RWPE2 (cell line): ENCODE measurements around the gene TPCN2.

Experiments
- ATAC-seq: fragments of 200-7000 bp; cut with Tn5 transposase; 3 replicates; pipeline ENCODE4 v1.9.1; 2021; ENCODE audit warnings: low read depth
- DNase-seq: peaks from one replicate; pipeline ENCODE4 v3.0.0-alpha.2; 2020; ENCODE audit warnings: low spot score
- H3K27ac ChIP-seq: fragments of 450-650 bp; 2 replicates; pipeline ENCODE4 v1.5.1; 2017; ENCODE audit warnings: mild to moderate bottlenecking; ENCODE audit not compliant: poor library complexity, severe bottlenecking
- H3K27me3 ChIP-seq: fragments of 250-450 bp; sonication (Bioruptor Pico); 2 replicates; pipeline ENCODE4 v1.5.1; 2021; ENCODE audit warnings: mild to moderate bottlenecking, moderate library complexity; ENCODE audit not compliant: insufficient read depth, poor library complexity, severe bottlenecking
- H3K36me3 ChIP-seq: fragments of 250-450 bp; sonication (Bioruptor Pico); 2 replicates; pipeline ENCODE4 v1.5.1; 2020; ENCODE audit warnings: low read depth, mild to moderate bottlenecking, moderate library complexity
- H3K4me1 ChIP-seq: fragments of 250-450 bp; sonication (Bioruptor Pico); 2 replicates; pipeline ENCODE4 v1.5.1; 2021; ENCODE audit warnings: mild to moderate bottlenecking, moderate library complexity; ENCODE audit not compliant: insufficient read depth, poor library complexity, severe bottlenecking
- H3K4me3 ChIP-seq: fragments of 250-450 bp; sonication (Bioruptor Pico); 2 replicates; pipeline ENCODE4 v1.5.1; 2021; ENCODE audit warnings: mild to moderate bottlenecking, moderate library complexity; ENCODE audit not compliant: severe bottlenecking
- H3K9me3 ChIP-seq: fragments of 250-450 bp; sonication (Bioruptor Pico); 2 replicates; pipeline ENCODE4 v1.5.1; 2021; ENCODE audit warnings: mild to moderate bottlenecking, moderate library complexity; ENCODE audit not compliant: severe bottlenecking
- CTCF ChIP-seq: fragments of 450-650 bp; IDR thresholded peaks from one replicate; pipeline ENCODE4 v1.5.1; 2017; ENCODE audit warnings: mild to moderate bottlenecking, moderate library complexity; ENCODE audit not compliant: poor library complexity, severe bottlenecking

Gene TPCN2

GRCh38 chr11:69169479-69169878 is 120.7 kb downstream of the TPCN2 start:
- Histone ChIP-seq H3K27me3 (no peaks in the 10 kb centered on the region), H3K27ac (no peak overlapping the region), H3K4me3 (no peak overlapping the region), H3K9me3 (no peaks in the 10 kb centered on the region), H3K36me3 (no peaks in the 10 kb centered on the region), H3K4me1 (peaks cover 8% of the 10 kb centered on the region)
- ATAC-seq (no peak), DNase-seq (no peak)
- TF ChIP-seq CTCF, result no peak

GRCh38 chr11:69170704-69171103 is 122.0 kb downstream of the TPCN2 start:
- no peak for TF ChIP-seq CTCF
- H3K27me3 ChIP-seq, result no peaks in the 10 kb centered on the region
- peaks cover 14% of the 10 kb centered on the region for H3K4me1 ChIP-seq
- DNase-seq, result no peak
- no peak overlapping the region for H3K27ac ChIP-seq
- H3K9me3 ChIP-seq, result no peaks in the 10 kb centered on the region
- no peak overlapping the region for H3K4me3 ChIP-seq
- peak; percentile 40; the same call in 2 of the 3 replicates for ATAC-seq
- no peaks in the 10 kb centered on the region for H3K36me3 ChIP-seq

GRCh38 chr11:69171476-69172240 is 122.9 kb downstream of the TPCN2 start:
- no peak for TF ChIP-seq CTCF
- DNase-seq, result no peak
- Histone ChIP-seq H3K9me3 (no peaks in the 10 kb centered on the region), H3K27me3 (no peaks in the 10 kb centered on the region), H3K4me1 (peaks cover 10% of the 10 kb centered on the region), H3K4me3 (no peak overlapping the region), H3K27ac (no peak overlapping the region), H3K36me3 (no peaks in the 10 kb centered on the region)
- ATAC-seq, result no peak

GRCh38 chr11:69172674-69173073 is 123.9 kb downstream of the TPCN2 start:
- TF ChIP-seq CTCF, result no peak
- DNase-seq, result no peak
- no peaks in the 10 kb centered on the region for H3K36me3 ChIP-seq

GRCh38 chr11:69173331-69173730 is 124.6 kb downstream of the TPCN2 start:
- no peaks in the 10 kb centered on the region for H3K9me3 ChIP-seq
- no peak for TF ChIP-seq CTCF
- no peaks in the 10 kb centered on the region for H3K36me3 ChIP-seq
- peaks cover 8% of the 10 kb centered on the region for H3K4me1 ChIP-seq
- H3K27me3 ChIP-seq, result no peaks in the 10 kb centered on the region
- peak overlapping the region; percentile 72 for H3K27ac ChIP-seq
- DNase-seq (no peak), ATAC-seq (no peak)
- no peak overlapping the region for H3K4me3 ChIP-seq

More at GRCh38 chr11:69172674-69173073, 123.9 kb downstream of the TPCN2 start:
- H3K4me3 ChIP-seq, result no peak overlapping the region
- H3K27me3 ChIP-seq, result no peaks in the 10 kb centered on the region
- no peak for ATAC-seq
- no peaks in the 10 kb centered on the region for H3K9me3 ChIP-seq
- H3K4me1 ChIP-seq, result peaks cover 8% of the 10 kb centered on the region
- H3K27ac ChIP-seq, result no peak overlapping the region
